Stimulated activated CD4-positive, alpha-beta T cell treated with anti-CD3 and anti-CD28 coated beads, Interleukin-12 subunit alpha, Interleukin-12 subunit beta, amount 100 ng/mL, for 48 hours (primary cell): ENCODE data around the gene COL6A2.
"Not testable (repeated sequence)": the region's sequence is repeated elsewhere in the genome, so short reads cannot be mapped to it uniquely, and the experiment has no call there.

ENCODE experiments used
- DNase-seq, 3 donors: peaks; one replicate each; pipeline ENCODE4 v3.0.0-alpha.2; 2020; ENCODE audit warnings: low read depth in 2 of 3, low spot score in 1 of 3

The COL6A2 gene

DNA sequence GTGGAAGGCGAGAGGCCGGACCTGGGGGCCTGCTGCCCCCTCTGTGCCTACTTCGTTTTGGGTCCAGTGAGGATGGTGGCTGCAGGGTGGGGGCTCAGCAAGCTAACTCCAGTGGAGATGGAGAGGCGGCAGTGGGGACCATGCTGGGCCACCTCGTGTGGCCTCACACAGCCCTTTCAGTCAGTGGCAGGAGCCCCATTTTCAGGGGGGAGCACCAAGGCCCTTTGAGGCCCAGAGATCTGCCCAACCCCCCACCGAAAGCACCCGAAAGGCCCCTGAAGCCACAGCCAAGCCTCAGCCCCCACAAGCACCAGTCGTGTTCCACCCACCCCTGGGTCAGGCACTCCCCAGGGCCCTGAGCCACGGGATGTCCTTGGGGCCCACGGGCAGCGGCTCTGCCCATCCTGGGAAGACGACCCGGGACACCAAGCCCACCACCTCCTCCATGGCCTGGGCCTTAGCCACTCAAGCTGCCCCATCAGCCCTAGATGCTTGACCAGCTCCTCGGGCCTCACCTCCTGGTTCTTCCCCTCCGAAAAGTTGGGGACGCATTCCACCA is 57.1 kb downstream of the COL6A2 start:
- DNase-seq, result no peak

DNA sequence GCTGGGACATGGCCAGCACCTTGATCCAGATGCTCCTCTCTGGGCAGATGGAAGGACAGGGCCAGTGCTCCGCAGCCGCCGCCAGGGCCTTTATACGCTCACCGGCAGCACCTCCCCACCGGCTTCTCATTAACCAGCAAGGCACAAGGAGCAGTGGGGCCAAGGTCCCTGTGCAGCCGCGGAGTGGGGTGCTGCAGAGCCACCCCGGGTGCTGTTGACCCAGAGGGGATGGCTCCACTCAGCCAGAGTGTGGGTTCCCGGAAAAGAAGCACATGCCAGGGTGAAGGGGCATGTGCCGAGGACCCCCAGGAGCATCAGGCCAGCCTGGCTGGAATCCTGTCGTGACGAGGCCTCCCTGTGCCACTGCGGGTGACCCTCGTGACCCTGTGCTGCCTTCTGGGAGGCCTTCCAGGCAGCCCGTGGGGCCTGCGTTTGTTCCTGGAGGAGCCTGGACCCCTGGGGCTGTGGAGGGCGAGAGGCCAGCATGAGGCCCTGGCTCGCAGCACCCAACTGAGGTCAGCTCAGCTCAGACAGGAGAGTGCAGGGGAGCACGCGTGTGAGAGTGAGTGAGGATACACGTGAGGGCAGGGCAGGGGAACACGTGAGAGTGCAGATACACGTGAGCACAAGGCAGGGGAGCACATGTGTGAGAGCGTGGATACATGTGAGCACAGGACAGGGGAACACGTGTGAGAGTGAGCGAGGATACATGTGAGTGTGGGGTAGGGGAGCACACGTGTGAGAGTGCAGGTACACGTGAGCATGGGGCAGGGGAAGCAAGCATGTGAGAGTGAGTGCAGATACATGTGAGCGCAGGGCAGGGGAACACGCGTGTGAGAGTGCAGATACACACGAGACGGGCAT is 57.8 kb downstream of the COL6A2 start, which contains the start of gene FTCD:
Gene FTCD, minus strand, starts transcription at position 66 of the 864 bp plus-strand sequence. Its CDS starts 56 bp downstream, at position 10.
- no peak for DNase-seq

DNA sequence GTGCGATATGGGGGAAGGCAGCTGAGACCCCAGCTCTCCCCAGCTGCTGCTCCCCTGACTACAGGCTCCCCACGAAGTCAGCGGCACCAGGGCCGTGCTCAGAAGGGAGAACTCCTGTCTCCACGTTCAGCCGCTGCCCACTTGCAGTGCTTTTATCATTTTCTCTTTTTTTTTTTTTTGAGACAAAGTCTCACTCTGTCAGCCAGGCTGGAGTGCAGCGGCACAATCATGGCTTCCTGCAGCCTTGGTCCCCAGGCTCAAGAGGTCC is 58.4 kb downstream of the COL6A2 start:
- DNase-seq, result no peak

DNA sequence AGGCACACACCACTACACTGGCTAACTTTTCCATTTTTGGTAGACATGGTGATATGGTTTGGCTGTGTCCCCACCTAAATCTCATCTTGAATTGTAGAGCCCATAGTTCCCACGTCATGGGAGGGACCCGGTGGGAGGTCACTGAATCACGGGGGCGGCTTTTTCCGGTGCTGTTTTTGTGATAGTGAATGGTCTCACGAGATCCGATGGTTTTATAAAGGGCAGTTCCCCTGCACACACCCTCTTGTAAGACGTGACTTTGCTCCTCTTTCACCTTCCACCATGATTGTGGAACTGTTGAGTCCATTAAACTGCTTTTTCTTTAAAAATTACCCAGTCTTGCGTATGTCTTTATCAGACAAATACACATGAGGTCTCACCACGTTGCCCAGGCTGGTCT is 58.8 kb downstream of the COL6A2 start:
- no peak for DNase-seq

DNA sequence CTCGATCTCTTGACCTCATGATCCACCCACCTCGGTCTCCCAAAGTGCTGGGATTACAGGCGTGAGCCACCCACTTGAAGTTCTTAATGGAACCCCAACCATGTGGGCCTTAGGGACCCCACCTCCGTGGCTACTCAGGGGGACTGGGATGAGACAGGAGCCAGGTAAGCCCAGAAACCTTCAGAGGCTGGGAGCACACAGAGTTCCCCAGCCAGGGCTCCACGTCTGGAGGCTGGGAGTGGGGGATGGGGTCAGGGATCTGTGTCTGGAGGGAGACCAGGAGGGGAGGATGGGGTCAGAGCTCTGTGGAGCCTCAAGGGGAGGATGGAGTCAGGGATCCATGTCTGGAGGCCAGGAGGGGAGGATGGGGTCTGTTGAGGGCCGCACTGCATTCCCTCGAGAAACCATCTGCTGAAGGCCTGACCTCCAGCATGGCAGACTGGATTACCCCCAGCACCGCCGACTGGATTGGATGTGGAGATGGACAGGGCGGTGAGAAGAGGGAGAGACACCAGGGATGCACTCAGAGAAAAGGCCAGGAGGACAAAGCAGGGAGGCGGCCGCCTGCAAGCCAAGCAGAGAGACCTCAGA is 59.6 kb downstream of the COL6A2 start:
- no peak for DNase-seq

DNA sequence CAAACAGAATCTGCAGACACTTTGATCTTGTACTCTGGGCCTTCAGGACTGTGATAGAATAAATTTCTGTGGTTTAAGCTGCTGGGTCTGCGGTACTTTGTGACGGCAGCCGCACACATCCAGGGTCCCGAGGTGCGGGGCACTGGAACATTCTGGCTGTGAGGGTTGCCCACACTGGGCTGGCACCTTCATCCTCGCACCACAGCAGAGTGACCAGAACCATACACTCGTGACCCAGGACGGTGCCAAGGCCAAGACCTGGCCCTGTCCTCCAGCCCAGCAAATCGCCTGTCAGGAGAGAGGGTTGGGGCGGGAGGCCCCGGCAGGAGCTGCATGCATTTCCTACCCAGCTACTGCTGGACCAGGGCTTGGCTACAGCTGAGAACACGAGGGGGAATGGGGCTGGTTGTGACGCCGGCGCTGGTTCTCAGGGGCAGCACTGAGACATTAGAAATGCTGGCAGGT is 60.1 kb downstream of the COL6A2 start:
- DNase-seq, result no peak

DNA sequence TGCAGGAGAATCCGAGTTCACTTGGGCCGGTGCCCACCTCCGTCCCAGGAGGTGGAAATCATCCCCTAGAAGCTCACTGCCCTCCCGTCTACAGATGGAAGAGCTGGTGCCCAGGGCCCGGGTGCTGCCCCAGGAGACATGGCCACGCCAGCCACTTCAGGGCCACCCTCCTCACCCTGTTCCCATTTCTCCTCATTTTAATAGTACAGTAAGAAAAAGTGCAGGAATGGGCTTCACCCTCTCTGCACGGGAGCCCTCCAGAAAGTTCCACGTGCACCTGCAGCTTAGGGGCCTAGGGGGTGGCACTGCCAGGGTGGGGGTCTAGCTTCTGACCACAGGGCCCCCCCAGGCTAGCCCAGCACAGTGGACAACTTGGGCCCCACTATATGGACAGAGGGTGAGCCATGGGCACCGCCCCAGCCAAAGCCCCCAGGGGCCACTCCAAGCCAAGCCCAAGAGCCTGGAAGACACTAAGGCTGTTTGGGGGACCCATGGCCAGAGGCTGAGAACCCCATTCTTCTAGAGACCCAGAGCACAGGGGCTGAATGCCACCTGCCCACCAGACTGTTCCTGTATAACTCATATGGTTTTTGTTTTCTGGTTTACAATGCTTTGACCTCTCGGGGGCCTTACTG is 60.9 kb downstream of the COL6A2 start:
- DNase-seq, result no peak

DNA sequence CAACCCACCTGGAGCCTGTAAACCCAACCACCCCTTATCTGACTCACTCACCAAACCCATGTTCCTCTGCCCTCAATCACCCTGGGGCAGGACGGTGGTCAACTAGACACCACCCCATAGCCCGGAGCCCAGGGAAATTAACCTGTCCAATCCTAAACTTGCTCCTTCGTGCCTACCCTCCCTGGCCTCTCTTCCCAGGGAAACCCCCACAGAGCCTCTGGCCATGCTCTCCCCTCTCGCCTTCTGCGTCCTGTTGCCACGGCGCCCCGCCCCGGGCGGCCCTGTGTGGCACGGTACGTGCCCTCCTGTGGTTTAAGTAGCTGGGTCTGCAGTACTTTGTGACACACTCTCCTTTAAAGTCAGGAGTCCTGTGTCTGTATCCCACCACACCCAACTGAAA is 61.5 kb downstream of the COL6A2 start:
- no peak for DNase-seq

DNA sequence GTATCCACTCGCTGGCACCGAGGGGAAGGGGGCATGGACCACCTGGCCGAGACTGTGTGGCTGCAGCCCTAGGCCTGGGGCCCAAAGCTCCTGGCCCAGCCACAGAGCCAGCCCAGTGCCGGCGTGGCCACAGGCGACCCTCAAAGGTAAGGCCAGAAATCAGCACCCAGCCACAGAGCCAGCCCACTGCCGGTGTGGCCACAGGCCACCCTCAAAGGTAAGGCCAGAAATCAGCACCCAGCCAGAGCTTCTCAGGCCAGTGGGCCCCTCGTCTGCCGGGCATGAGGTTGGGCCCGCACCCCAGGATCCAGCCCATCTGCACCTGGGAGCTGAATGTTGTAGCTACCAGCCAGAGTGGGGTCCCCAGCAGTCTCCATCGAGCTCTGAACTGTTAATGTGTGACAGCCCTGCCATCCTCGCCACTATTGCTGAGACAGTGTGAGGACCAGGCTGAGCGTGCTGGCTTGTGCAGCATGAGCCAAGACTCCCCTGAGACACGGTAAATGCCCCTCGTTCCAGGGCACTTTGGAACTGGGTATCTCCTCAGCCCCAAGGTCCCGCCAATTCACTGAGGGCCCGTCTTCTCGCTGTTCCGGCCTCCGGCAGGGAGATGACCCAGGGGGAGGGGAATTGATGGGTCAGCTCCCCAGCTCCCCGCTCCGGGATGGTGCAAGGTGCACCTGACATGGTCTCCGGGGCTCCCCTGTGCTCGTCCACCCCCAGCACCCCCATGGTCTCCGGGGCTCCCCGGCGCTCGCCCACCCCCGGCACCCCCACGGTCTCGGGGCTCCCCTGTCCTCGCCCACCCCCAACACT is 62.1 kb downstream of the COL6A2 start:
- no peak for DNase-seq

DNA sequence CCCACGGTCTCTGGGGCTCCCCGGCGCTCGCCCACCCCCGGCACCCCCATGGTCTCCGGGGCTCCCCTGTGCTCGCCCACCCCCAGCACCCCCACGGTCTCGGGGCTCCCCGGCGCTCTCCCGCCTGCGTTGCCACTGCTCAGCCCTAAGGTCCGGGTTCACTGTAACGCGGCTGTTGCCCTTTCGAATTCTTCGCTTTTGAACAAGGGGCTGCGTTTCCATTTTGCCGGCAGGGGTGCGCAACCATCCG is 62.7 kb downstream of the COL6A2 start:
- DNase-seq, result no peak

DNA sequence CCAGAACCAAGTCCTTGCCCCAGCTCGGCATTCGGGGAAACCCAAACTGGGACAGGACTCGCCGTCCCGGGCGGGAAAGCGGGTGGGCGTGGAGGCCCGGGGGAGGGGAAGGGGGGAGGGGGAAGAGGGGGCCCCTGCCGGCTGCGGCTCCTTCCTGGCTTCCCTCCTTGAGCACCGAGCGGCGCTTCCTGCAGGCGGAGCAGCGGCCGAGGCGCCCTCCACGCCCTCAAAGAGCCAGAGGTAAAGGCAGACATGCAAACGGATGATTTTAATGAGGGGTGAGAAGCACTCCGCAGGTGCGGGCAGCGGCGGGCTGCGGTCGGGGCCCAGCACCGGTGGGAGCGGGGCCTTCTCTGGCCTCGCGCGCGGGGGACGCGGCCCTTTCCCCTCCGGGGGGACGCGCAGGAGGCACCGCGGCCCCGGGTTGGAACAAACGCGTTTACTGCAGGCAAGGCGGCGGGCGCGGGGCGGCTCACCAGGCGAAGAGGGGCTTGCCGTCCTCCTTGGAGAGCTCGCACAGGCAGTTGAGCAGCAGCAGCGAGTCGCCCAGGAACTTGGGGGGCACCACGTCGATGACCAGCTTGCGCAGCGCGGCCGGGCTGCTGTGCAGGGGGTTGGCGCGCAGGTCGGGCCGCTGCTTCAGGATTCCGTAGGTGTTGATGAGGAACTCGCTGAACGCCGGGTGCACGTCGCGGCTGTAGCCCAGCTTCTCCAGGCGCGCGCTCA is 63.2 kb downstream of the COL6A2 start:
- no peak for DNase-seq

DNA sequence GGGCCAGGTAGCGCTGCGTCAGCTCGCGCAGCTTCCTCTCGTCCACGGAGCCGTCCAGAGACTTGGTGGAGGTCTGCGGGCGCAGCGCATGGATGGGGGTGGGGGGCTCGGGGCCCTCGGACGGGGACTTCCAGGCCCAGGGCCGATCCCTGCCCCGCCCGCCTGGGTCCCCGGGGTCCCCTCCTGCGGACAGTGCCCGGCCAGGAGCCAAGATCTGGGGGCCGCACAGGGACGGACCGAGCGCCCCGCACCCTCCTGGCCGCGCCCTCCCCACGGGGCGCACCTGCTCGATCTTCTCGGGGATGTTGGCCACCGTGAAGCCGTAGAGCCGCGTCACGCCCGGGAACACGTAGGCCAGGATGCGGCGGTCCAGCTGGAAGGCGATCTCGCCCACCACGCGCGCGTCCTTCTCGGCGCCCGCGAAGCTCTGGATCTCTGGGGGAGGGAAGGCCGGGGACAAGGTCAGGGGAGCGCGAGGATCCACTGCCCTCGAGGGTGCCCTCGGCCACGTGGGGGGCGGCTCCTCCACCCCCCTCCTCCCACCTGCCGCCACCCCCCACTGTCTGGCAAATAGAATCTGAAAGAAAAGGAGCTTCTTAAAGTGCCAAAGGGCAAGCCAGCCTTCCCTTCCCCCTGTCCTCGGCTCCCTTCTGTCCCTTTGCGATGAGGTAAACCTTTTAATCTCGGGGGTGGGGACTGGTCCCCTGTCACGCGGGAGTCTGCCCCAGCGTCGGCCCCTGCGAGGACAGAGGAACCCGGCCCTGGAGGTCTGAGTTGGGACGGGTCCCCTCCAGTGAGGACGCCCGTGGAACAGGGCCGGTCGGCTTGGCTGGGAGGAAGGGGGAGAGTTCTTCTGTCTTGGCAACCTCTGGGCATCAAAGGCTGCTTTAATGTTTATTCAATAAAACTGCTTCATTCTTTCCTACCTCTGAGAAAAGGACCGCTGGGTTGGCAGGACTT is 64.0 kb downstream of the COL6A2 start:
- DNase-seq, result no peak

DNA sequence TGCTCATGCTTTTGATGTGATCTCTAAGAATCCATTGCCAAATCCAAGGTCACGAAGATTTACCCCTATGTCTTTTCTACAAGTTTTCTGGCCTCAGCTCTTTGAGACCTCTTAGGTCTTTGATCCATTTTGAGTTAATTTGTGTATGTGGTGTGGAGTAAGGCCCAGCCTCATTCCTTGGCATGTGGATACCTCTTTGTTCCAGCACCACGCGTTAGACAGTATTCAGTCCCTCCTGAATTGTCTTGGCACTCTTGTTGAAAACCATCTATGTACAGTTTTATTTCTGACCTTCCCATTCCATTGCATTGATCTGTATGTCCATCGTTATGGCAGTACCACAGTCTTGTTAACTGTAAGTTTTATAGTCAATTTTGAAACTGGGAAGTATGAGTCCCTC is 65.5 kb downstream of the COL6A2 start:
- DNase-seq, result no peak

DNA sequence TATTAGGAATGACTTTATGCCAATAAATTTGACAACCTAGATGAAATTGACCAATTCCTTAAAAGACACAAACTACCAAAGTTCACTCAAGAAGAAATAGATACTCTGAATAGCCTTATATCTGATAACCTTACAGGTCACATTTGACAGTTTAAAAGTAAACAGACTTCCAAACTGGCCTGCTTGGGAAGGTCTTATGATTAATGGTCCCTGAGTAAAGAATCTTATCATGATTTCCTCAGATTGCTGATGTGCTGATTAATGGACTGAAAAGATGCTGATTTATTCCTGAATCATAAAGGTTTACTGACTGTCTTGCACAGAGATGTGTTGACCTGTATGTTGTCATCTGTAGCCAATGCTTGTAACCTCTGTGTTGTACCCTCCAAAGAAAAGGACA is 67.2 kb downstream of the COL6A2 start:
- DNase-seq, result no peak

DNA sequence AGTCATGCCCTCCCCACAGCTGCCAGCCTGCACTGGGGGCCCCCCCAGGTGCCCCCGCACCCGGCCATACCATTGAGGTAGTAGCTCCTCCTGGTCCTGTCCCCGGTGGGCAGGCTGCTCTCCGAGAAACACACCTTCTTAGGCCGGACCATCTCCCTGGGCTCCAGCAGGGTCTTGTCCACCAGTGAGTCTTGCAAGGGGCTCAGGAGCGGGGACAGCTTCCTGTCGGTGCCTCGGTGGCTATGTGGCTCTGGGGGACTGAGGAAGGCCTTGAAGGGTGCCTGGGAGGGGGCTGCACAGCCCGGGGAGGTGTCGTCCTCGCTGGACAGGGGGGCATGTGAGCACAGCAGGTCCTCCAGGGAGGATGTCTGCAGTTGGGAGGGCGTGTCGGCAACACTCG is 70.3 kb downstream of the COL6A2 start:
- no peak for DNase-seq

DNA sequence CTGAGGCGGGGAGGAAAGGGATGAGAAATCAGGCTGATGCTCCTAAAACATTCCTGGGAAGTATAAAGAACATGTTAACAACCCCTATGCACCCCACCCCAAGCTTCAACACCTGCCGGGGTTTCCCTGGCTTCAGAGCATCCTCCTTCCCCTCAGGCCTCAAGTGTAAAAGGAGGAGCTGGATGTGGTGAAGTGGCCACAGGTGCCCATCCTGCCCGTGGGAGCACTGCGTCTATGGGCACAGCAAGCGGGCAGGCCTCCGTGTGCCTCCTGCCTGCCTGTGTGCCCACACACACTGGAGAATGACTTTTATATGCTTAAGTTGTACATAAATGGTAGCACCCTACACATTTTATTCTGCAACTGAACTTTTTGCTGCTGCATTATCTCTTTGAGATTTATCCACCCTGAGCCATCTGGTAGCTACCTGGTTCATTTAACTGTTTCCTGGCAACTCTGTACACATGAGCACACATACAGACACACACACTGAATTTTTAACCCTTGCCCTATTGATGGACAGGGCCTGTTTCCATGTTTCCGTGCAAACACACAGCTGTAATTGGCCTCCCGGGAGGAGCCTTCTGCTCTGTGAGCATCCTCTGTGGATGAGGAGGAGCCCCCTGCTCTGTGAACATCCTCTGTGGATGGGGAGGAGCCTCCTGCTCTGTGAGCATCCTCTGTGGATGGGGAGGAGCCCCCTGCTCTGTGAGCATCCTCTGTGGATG is 70.9 kb downstream of the COL6A2 start:
- no peak for DNase-seq

DNA sequence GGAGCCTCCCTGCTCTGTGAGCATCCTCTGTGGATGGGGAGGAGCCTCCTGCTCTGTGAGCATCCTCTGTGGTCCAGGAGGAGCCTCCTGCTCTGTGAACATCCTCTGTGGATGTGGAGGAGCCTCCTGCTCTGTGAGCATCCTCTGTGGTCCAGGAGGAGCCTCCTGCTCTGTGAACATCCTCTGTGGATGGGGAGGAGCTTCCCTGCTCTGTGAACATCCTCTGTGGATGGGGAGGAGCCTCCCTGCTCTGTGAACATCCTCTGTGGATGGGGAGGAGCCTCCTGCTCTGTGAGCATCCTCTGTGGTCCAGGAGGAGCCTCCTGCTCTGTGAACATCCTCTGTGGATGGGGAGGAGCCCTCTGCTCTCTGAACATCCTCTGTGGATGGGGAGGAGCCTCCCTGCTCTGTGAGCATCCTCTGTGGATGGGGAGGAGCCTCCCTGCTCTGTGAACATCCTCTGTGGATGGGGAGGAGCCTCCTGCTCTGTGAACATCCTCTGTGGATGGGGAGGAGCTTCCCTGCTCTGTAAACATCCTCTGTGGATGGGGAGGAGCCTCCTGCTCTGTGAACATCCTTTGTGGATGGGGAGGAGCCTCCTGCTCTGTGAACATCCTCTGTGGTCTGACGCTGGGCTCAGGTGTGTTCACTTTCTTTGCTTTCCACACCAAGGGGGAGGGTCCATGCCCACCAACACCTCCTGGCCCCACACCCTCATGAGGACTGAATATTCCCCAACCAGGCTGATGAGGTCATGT is 72.7 kb downstream of the COL6A2 start:
- DNase-seq, result not testable (repeated sequence)

DNA sequence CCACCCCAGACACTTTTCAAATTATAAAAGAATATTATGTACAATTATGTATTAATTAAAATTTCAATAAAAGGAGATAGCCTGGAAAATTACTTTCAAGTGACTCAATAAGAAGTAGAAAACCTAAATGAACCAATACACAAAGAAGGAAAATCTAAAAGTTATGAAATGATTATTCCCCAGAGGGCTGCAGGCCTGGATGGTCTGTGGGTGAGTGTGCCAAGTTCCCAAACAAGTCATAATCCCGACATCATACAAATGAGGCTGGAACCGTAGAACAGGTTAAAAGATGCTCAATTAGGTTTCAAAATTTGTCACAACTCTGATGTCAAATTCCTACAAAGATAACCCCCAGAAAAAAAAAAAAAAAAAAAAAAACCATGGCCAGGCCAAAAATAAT is 73.7 kb downstream of the COL6A2 start:
- DNase-seq, result no peak
